Activated CD8-positive, alpha-beta memory T cell treated with anti-CD3 and anti-CD28 coated beads, Interleukin-2, amount 50 U/mL, for 4 hours (primary cell): Measurements from ENCODE around the gene HOXB5.

Source experiments
- DNase-seq: peaks from one replicate; pipeline ENCODE4 v3.0.0-alpha.2; 2020

The HOXB5 gene

GRCh38 chr17:48589060-48589830, 4.3 kb downstream of the HOXB5 start:
- no peak for DNase-seq

GRCh38 chr17:48588528-48588927, 5.1 kb downstream of the HOXB5 start:
- no peak for DNase-seq

- DNase-seq: no peak
These were observed 5.5 kb downstream of the HOXB5 start for GRCh38 chr17:48588074-48588415.

GRCh38 chr17:48587276-48588073, 6.1 kb downstream of the HOXB5 start:
- DNase-seq: no peak

- peak; percentile 39 for DNase-seq
These were observed 7.0 kb downstream of the HOXB5 start for GRCh38 chr17:48586355-48587258.

GRCh38 chr17:48584223-48584741, 9.3 kb downstream of the HOXB5 start:
- no peak for DNase-seq

GRCh38 chr17:48583708-48584222, 9.8 kb downstream of the HOXB5 start:
- DNase-seq: no peak

- DNase-seq: no peak
These were observed 10.9 kb downstream of the HOXB5 start for GRCh38 chr17:48582750-48583069.

- DNase-seq: no peak
These were observed 13.6 kb downstream of the HOXB5 start for GRCh38 chr17:48579760-48580554.

GRCh38 chr17:48579471-48579759, 14.2 kb downstream of the HOXB5 start:
- DNase-seq: no peak

GRCh38 chr17:48578616-48579470, 14.7 kb downstream of the HOXB5 start:
- no peak for DNase-seq

GRCh38 chr17:48577946-48578615, 15.5 kb downstream of the HOXB5 start, which contains the start of gene HOXB4:
Gene HOXB4 (minus strand): TSS chr17:48578350. CDS start chr17:48578319, 31 bp downstream.
- peak; percentile 62 for DNase-seq

- DNase-seq: no peak
These were observed 16.1 kb downstream of the HOXB5 start for GRCh38 chr17:48577330-48577945.

GRCh38 chr17:48576479-48577309, 16.9 kb downstream of the HOXB5 start:
- no peak for DNase-seq

GRCh38 chr17:48575673-48576478, 17.7 kb downstream of the HOXB5 start:
- no peak for DNase-seq

GRCh38 chr17:48575066-48575582, 18.5 kb downstream of the HOXB5 start:
- DNase-seq: no peak

GRCh38 chr17:48574505-48575065, 19.0 kb downstream of the HOXB5 start:
- no peak for DNase-seq
